Muscle of arm (tissue), 12 donors: ENCODE data around the gene TACC2. TPM values are rescaled to one million over a fixed set of nuclear protein-coding genes. Genes with fewer than 3 reads are reported as not detected.

Source experiments
- DNase-seq: peaks from one replicate; pipeline ENCODE4 v3.0.0-alpha.2; 2013
- polyA plus RNA-seq, 12 donors: library from polyadenylated mRNA; unstranded; fragments of 120-200 nt; gene quantifications; one replicate each; pipeline ENCODE4 v1.2.1, GENCODE V29; 2013; ENCODE audit not compliant: insufficient read length in 12 of 12

TACC2 gene
- polyA plus RNA-seq, 12 donors, result 87.2 to 147 (median 116) TPM; not detected in 1

DNA sequence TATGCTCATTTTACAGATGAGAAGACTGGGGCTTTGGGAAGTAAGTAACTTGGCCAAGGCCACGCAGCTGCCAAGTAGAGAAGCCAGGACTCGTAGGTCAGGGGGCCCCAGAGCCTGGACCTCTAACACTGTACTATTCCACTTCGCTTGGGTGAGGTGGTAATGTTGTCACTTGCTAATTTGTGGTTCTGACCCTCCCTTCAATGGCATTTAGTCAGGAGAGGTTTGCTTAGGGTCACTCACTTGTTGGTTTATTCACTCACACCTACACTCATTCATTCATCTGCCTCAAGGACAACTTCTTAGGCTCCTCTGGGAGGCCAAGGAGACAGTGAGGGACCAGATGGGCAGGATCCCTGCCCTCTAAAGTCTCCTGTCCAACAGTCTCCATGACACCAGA is 303.4 kb downstream of the TACC2 start:
- no peak for DNase-seq

DNA sequence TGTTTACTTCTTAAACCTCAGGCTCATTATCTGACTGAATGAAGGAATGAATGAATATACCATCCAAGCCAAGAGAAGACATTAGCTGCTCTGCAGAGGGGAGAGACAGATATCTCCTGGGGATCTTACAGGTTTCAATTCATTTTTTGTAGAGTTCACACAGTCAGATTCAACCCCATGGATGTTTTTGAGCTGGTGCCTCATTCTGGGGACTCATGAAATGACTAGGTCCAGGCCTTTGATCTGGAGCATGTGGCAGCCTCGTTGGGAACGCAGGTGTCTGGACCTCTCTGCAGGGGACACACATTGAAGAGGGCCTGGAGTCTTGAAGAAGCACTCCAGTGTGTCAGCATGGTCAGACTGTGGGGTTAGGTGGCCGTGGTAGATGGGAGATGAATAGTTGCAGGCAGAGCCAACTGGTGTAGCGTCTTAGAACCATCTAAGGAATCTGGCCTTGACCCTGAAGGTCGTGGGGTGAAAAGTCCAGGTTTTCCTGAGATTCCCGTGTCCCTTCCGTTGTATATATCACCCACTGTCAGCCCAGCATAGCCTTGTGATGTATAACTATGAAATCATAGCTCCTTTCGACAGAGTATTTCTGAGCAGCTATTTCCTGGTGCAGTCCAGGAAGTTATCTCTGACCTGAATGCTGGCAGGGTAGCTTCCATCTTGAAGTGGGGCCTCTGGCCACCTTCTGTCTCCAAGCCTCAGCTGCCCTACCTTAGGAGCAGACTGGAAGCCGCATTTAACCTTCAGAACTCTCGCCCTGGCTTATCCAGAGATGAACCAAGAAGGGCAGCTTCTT is 304.4 kb downstream of the TACC2 start:
- no peak for DNase-seq

DNA sequence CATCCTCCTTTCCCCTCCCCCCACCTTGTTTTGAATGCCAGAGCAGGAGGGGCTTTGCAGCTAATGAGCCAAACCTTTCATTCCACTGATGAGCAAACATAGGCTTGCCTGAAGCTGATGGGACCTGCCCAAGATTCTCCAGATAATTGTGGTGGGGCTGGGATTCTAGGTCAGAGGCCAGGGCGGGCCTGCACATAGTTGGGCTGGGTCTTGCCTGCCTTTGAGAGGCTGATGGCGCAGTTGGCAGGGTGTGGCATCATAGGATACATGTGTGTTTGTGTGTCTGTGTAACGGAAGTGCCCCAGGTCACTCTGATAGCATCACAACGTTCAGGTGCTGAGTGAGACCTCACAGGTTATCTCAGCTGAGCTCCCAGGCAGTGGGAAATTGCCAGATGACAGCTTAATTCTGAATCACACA is 305.0 kb downstream of the TACC2 start:
- DNase-seq, result no peak

DNA sequence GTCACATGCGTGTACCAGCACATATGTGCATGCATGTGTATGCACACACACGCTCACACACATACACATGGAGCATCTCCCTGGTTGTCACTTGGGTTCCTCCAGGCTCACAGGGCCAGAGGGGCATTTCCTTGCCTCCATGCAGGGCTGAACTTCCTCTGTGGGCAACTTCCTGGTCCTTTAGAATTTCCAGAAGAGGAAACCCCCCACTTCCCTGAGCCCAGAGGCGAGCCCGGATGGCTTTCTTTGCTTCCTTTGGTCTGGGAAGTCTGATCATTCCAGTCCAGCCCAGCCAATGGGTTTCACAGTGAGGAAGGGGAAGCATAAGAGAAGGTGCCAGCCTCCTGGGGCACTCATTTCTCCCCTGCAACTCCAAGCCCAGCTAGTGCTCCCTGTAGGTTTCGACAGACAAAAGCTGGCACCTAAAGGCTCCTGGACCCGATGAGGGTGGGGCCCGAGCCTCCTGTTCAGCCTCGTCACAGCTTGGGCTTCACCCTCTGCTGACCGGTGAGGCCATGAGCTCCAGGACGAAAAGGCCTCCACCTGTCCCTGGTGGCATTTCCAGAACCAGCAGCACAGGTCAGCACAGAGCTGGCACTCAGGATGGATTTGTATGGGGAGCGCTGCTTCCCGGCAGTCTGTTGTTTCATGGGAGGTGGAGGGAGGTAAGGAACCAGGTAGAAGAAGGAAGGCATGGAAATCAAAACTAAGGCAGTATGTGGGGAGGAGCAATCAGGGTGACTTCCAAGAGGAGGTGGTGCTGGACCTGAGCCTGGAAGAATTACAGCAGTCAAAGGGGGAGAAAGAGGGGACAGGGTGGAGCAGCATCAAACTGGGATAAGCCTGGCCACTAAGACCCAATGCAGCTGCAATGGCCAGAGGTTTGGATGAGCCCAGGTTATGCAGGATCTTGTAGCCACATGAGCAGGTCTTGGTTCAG is 305.8 kb downstream of the TACC2 start:
- DNase-seq, result no peak

DNA sequence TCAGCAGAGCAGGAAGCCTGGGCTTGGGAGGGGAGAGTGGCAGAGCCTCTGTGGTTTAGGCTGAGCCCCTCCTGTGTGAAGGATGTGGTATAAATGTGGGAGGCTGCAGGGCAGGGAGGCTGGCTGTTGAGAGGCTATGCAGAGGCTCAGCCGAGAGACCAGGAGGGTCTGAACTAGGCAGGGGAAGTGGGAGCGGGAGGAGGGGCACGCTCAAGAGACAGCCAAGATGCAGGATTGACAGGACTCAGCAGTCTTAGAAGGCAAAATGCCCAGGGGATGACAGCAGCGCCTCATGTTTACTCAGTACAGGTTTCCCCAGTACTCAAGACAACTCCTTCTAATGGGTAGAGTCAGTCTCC is 306.5 kb downstream of the TACC2 start:
- no peak for DNase-seq

DNA sequence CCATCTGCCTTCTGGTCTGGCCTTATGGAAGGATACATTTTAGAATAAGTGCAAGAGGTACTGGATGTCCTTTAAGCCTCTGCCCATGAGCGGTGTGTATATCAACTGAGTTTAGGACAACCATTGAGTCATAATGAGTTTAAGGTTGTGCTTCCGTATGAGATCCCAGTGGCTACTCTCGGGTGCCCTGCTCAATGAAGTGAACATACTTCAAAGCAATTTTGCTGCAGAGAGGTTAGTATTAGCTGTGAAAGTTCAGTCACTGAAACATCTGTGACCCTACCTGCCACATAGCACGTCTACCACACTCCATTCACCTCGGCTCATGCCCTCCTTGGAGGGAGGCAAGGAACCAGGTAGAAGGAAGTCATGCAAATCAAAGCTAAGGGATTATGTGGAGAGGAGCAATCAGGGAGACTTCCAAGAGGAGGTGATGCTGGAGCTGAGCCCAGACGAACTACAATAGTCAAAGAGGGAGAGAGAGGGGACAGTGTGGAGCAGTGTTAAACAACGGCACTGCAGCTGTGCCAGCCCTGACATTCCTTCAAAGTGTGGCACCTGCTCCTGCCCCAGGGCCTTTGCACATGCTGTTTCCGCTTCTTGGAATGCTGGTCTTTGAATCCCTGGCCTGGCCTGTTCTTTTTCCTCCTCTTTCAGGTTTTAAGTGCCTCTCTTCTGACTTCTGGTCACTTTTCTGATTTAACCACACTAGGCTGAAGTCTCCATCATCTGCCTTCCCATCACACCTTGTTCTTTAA is 307.6 kb downstream of the TACC2 start:
- DNase-seq, result no peak

DNA sequence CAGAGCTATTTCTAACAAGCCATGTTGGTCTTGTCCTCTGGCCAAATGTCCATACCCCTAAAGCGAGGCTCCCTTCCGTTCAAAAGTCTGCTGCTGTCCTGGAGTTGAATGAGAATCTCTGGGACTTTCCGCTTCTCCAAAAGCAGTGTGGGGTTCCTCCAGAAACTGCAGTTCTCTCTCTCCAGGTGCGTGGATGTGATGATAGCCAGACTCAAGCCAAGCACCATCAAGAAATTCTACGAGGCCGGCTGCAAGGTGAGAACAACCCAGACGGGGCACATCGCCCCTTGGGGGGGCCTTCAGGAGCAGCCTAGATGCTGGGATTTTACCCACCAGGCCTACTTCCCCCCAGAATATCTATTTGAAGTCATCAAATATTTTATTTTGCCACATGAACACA is 308.6 kb downstream of the TACC2 start:
- no peak for DNase-seq

DNA sequence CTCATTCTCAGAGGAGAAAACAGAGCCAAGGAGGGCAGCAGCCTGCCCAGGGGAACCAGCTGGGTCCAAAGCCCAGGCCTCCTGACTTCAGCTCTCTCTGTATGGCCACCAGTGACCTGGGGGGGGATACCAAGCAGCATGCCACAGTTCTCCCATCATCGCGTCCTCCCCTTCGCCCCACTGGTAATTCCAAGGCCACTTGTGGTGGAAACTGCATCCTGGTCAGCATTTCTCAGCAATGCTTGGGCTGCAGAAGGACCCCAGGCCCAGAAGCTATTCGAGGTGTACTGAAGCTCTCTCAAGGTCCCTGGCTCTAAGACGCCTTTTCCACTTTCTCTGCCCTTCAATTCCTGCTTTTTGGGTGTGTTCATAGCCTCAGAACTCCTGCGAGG is 309.2 kb downstream of the TACC2 start:
- no peak for DNase-seq

DNA sequence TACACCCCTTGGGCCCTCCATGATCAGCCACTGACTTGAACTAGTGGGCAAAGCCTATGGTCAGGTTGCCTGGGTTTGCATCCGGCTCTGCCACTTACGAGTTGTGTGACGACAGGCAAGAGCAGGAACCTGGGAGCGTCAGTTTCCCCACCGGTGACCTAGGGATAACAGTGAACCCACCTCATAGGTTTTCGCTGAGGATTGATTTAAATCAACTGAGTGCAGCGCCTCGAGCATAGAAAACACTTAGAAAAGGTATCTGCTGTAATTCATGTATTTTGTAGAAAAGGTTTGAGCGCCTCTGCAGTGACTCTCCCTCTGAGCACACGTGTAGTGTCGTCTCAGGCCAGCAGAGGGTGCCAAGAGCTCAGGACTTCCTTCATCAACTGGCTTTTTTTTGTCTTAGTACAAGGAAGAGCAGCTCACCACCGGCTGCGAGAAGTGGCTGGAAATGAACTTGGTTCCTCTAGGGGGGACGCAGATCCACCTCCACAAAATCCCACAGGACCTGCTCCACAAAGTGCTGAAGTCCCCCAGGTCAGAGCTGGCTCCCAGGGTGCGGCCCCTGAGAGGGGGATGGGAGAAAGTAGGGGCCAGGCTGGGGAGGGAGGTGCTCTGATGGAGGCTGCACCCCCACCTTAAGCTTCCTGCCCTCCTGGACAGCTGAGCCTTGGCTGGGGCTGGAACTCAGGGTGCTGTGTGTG is 309.8 kb downstream of the TACC2 start:
- DNase-seq, result peak; percentile 83

DNA sequence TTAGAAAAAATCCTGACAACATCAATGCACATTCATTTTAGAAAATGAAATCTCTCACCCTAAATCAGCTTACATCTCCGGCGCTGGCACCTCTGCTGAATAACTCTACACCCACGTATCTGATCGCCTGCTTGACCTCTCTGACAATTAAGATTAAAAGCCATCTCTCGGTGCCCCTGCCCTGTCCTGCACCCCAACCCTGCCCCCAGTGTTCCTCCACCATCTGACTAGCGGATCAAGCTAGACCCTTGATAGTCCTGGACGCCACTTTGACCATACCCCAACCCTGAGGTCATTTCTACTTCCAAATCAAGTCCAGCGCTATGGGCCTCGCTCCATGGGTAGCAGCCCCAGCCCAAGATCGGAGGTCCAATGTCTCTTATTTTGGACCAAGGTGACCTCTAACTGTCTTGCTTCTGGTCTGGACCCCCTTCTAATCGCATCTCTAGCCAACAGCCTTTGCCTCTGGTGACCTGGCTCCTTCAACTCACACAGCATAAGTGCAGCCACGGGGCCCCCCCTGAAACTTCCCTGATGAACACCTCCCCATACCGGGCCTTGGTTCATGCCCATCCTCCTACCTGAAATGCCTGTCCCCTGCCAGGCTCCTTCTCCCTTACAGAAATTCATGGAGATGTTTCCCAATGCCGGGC is 310.6 kb downstream of the TACC2 start:
- no peak for DNase-seq

DNA sequence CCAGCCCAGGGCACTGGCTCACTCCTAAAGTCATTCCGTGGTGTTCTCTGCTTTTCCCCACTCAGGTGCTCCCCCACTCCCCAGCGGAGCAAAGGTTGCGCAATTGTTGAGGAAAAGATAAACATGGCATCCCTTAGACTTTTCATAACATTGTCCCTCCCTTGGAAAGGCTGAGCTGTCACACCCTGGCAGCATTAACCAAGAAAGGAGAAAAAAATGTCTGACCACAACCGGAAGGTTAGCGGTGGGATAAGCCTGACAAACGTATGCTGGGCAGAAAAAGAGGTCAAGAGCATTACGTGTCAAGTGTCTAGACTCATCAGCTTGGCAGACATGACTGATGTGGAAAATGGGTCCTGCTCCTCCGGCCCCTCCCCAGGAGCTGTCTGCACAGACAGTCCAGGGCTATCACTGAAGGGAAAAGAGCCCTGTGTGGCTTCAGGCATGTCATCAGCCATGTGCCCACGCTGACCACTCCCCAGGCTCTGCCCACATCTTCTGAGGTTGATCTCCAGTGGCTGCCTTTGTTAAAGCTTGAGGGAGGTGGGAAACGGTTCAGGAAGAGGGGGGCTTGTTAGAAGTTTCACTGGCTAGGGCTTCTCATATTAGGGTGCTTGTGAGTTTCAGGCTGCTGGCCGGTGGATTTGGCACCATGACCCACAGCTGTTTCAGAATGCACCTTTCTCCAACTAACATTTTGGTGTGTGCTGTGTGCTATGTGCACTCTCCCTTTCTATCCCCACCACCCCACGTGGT is 312.3 kb downstream of the TACC2 start:
- no peak for DNase-seq

DNA sequence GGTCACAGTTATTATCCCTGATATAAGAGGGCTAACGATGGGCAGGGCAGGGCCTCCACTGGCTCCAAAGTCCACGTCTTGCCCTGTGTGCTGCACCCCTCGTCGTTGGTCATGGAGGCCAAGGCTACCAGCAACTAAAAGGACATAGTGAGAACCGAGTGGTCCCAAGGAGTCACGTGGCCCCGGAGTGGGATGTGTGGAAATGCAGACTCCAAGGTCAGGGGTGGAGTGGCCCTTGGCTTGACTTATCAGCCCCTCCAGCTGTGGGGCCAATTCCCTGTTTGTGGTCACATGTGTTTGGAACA is 312.8 kb downstream of the TACC2 start:
- DNase-seq, result no peak

DNA sequence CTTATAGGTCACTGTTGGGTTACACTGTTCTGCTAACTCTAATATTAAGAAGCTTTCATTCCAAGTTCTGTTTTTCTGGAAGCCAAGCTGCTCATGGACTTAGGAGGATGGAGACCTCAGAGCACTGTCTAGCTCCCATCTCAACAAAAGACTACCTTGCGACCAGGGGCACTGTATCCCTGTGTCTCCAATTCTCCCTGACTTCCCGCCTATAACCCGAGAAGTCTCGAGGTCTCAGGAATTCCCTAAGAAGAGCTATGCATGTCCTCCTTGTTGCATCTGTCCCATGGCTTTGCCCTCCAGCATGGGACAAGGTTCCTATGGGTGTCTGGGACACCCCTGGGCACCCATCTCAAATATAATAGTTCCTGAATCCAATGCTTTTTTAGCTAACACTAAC is 313.4 kb downstream of the TACC2 start:
- DNase-seq, result no peak

DNA sequence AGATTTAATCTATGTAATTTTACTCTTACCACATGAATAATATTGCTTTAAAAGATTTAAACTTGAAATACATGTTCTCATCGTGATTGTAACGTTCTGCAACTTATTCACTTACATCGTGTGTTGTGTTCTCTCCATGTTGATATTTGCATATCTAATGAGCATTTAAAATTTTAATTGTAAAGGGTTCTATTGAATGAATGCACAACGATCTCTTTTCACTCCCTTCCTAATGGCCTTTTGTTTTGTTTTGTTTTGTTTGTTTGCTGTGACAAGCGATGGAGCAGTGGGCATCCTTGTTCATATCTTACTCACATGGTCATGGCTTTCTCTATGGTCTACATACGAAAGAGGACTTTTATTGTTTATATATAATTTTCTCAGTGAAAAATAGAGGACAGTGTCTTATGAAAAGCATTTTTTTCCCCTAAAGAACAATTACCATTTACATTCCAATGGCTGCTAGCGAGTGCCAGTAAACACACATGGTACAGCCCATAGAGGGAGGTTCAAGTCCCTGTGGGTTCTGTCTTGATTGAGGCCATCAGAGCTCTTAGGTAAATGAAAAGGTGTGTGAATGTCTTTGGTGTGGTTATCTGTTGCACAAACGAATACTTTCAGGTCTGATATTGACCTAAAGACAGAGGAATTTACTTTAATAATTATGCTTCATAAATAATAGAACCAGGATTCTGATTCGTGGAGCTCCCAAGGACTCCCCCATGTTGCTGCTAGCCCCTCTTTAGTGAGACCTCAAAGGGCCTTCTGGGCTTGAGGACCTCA is 314.5 kb downstream of the TACC2 start:
- no peak for DNase-seq

Other genes with a start within 250 kb of the TACC2 start
- 10 to 100 TPM in 11 of 12 donors, not detected in 1; 16.9 to 28.3 (median 22.3) TPM for gene ATE1, start 61.1 kb upstream of the TACC2 start, polyA plus RNA-seq
- 10 to 100 TPM in 11 of 12 donors, not detected in 1; 33.2 to 72.2 (median 43.1) TPM for gene NSMCE4A, start 13.9 kb upstream of the TACC2 start, polyA plus RNA-seq